GM21367 (cell line): ENCODE measurements around the gene GRM4.
"Not testable (repeated sequence)": the region's sequence is repeated elsewhere in the genome, so short reads cannot be mapped to it uniquely, and the experiment has no call there.

ENCODE experiments used
- ATAC-seq: cut with Tn5 transposase; IDR thresholded peaks from one replicate; pipeline ENCODE4 v1.9.1; 2021; ENCODE audit not compliant: unreplicated experiment

The GRM4 gene

DNA sequence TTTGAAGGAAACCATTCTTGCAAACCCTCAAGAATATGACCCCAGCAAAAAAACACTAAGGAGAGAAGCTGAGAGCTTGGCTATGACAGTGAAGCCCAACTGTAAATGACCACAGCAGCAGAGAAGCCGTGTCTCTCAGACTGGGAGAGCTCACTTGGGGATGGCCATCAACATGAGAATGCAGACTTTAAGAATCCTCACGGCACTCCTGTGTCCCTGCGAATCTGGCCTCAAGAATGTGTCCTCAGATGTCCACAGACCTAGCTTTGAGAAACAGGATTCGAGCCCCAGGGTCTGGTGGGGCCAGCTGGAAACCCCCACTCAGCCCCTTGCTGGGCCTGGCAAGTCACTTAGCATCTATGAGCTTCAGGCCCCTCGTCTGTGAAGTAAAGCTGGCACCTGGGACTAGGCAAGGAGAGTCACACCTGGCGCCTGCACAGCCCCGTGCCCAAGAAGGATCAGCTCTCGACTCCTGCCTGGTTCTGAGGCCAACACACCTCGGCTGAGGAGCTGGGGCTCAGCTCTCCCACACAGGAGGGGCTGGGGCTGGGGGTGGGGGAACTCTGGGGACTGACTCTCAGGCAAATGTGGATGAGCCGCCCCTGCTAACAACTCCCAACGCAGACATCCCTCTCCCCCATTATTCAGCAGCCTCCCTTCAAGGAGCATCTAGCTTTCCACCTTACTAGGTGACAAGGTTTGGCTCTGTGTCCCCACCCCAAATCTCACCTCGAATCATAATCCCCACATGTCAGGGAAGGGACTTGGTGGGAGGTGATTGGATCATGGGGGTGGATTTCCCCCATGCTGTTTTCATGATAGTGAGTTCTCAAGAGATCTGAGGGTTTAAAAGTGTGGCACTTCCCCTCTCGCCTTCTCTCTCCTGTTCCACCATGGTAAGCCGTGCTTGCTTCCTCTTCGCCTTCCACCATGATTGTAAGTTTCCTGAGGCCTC lies 97.7 kb downstream of the GRM4 start:
- ATAC-seq, result no peak

DNA sequence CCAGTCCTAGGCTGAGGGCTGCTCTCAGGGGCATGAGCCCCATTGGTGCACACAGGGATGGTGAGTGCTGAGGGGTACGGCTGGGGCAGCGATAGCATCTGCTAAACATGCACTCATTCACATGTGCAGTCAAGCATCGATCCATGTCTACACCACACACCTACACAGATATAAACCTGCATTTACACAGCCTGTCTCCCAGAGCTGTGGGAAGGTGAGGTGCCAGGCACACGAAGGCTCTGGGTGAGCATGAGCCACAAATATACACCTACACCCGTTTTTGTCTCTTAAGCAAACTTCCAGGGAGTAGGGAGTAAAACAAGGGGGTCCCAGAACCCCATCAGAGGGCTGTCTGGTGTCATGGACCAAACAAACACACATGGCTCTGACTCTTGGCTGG lies 99.3 kb downstream of the GRM4 start:
- ATAC-seq, result no peak

- no peak for ATAC-seq
Measured at GRCh38 chr6:34045771-34046170, 100.1 kb downstream of the GRM4 start.

DNA sequence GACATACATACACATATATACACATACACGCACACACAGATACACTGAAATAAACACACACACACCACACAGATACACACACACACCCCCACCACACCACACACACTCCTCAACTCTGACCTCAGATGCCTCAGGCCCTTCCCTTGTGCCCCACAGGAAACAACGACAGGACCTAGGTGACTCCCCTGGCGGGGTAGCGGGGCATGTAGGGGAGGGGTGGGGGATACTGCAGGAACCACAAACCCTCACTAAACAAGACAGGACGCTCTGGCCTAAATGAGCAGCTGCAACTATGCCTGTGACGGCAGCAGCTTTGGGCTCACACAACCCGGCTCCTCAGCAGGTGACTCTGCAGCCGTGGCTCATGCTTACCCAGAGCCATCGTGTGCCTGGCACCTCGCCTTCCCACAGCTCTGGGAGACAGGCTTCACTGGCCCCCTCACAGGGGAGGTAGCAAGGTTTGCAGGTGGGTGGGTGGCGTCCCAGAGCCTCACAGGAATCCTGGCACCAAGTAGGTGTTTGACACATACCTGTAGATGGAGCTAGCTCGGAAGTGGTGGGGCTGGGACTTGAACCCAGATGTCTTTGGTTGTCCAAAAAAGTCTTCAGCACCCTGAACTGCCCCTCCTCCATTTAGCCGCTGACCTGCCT lies 100.8 kb downstream of the GRM4 start:
- no peak for ATAC-seq

DNA sequence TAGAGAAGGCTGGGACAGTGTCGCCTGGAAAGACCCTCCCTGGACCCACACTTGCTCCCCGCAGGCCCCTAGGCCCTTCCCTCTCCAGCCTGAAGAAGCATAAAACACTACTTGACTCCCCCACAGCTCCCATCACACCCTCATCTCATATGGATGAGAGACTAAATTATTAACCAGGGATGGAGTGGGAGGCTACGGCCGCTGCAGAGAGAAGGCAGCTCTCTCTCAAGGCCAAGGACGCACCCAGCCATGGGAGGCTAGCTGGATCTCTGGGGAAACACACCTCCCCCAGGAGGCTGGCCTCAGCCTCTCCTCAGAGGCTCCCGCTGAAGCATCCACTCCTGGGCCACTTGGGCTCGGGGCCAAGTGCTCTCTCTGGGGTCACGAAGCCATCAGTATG lies 102.5 kb downstream of the GRM4 start:
- no peak for ATAC-seq

DNA sequence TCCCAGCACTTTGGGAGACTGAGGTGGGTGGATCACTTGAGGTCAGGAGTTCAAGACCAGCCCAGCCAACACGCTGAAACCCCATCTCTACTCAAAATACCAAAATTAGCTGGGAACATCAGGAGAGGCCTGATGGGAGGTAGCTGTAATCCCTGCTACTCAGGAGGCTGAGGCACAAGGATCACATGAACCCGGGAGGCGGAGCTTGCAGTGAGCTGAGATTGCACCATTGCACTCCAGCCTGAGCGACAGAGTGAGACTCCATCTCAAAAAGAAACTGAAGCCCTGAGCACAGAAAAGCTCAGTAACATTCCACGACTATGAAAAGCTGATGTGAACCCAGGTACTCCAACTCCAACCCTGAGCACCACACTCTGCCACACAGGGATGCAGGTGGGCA lies 103.9 kb downstream of the GRM4 start:
- ATAC-seq, result not testable (repeated sequence)

GRCh38 chr6:34041385-34041784 lies 104.5 kb downstream of the GRM4 start:
- no peak for ATAC-seq

DNA sequence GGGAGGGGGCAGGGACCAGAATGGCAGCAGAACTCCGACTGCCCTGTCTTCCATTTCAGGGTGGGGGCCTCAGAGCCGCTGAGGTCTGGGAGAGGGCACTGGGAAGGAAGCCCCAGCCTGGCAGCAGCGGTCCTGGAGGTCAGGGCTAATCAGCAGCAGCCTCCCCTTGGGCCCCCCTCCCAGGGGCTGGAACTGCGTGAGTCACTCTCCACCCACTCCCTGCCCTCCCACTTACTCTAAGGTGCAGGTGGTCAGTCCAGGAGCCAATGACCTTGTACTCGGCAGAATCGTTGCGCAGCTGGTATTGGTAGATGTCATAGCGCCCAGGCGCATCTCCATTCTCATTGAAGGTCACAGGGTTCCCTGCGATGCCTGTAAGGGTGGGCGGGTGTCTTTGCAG lies 105.9 kb downstream of the GRM4 start:
- no peak for ATAC-seq

GRCh38 chr6:34037151-34037550 lies 108.7 kb downstream of the GRM4 start:
- ATAC-seq, result no peak

- ATAC-seq, result no peak
Measured at GRCh38 chr6:34036357-34037069, 109.4 kb downstream of the GRM4 start.

GRCh38 chr6:34035704-34036356 lies 110.1 kb downstream of the GRM4 start:
- ATAC-seq, result no peak

DNA sequence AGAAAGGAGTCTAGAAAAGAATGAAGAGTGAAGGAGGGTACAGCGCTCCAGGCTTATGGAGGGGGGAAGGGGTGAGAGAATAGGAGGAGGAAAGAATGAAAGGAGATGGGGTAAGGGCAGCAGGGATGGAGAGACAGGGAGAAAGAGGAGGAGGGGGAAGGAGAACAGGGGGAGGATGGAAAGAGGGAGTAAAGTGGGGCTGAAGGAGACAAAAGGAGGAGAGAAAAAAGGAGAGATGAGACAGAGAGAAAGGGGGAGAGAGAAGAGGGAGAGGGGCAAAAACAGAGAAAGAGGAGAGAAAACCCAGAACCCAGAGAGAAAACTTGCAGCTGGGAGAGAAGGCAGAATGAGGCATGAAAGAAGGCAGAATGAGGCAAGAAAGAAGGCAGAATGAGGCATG lies 110.7 kb downstream of the GRM4 start:
- no peak for ATAC-seq

DNA sequence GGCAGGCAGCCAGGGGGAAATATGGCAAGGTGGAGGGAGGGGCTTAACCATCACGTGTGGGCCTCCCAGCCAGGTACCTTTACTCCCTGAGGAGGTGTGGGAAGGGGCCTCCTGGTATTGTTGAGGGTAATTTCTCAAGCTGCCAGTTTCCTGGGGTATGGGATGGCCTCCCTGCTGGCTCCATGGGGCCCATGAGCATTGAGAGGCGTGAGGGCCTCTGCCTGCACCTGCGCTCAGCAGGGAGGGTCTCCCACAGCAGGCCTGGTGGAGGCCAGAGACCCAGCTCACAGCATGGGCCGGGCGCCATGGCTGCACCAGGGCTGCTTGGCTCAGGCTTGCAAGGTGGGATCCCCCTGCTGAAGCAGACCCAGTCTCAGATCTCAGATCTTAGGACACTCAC lies 113.0 kb downstream of the GRM4 start:
- ATAC-seq, result no peak

GRCh38 chr6:34031625-34032383 lies 114.1 kb downstream of the GRM4 start:
- ATAC-seq, result no peak

DNA sequence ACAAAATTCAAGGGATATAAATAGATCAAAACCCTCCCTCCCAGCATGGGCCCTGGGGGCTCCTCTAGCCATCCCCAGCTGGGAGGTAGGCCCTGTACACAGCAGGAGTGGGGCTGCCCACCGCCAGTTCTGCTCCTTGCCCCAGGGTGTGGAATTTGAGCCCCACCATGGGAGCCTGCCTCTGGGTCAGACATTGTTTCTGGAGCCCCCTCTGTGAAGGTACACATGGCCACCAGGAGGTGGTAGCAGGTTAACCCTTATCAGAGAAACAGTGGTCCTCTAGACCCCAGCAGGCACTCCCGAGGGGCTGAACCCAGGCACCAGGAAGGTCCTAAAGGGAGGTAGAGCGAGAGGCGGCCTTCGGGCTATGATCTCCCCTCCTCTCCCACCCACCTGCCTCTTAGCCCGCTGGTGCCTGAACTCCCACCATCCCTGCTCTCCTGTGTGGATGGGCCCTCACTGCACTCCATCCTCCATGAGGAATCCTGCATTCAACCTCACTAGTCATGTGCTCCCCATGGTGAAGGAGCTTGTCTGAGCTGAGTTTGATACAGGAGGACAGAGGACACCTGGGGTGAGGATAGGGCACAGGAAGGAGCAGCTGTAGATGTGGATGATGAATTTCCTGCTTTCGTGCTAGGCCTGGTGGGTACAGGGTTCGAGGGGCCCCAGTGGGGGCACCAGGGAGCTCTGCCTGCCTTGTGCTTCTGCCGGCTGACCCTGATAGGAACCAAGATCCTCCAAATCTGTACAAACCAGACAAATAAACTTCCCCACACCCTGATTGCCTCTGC lies 114.9 kb downstream of the GRM4 start:
- no peak for ATAC-seq

GRCh38 chr6:34029489-34030280 lies 116.2 kb downstream of the GRM4 start:
- no peak for ATAC-seq

DNA sequence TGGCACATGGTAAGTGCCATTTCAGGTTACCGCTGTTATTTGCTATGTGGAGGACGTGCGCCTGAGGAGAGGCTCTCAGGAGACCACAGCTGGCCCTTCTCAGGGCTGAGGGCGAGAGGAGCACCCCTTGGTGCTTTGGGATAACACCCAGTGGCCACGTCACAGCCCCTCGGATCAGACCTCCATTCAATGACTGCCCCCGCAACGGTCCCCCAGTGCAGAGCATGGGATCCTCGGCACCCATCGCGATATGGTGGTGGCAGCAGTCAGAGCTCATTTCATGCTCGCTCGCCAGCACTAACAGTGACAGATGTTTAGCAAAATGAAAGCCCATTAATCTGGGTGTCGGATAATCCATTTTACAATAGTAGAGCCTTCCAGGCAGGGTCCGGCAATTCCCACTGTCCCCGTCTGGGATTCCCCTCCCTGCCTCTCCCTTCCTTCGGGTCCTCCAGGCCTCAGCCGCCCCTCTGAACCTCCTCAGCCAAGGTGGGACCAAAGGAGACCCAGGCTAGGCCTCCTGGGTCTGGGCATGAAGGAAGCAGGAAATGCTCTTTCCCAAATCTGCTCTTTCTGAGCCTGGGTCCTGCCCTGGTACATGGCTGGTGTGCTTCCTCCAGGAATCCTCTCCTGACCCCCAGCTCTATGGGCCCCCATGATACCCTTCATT lies 117.1 kb downstream of the GRM4 start:
- ATAC-seq, result no peak

DNA sequence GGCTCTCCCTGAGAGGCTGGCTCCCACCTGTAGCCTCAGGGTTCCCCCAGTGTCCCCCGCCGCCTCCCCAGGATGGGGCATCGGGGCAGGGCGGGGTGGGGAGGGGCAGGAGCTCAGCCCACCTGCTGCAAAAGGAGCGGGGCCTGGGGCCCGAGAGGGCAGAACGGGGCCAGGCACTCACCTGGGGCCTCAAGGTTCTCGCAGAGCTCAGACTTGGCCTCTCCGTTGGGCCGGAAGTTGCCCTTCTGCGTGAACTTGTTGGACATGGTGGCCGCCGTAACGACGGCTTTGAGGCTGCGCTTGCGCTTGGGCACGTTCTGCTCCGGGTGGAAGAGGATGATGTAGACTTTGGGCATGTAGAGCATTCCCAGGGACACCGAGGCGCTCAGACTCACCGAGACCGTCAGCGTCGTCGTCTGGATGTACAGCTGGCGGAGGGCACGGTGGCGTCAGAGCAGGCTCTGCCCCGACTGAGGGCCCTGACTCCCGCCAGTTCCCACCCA lies 117.9 kb downstream of the GRM4 start:
- ATAC-seq, result no peak
